AG10803 (cell line): Measurements from ENCODE around the gene JAK2.
"Not testable (repeated sequence)": the region's sequence is repeated elsewhere in the genome, so short reads cannot be mapped to it uniquely, and the experiment has no call there.

Source experiments
- DNase-seq: peaks from one replicate; pipeline ENCODE4 v3.0.0; 2010; ENCODE audit warnings: low read depth
- H3K4me3 ChIP-seq: 2 replicates; pipeline ENCODE4 v1.5.1; 2011; ENCODE audit warnings: mild to moderate bottlenecking, low read length, control low read depth
- CTCF ChIP-seq: conservative IDR thresholded peaks from 2 replicates; pipeline ENCODE4 v1.5.1; 2011; ENCODE audit warnings: mild to moderate bottlenecking, low read length, control low read depth, inconsistent platforms

Gene JAK2

DNA sequence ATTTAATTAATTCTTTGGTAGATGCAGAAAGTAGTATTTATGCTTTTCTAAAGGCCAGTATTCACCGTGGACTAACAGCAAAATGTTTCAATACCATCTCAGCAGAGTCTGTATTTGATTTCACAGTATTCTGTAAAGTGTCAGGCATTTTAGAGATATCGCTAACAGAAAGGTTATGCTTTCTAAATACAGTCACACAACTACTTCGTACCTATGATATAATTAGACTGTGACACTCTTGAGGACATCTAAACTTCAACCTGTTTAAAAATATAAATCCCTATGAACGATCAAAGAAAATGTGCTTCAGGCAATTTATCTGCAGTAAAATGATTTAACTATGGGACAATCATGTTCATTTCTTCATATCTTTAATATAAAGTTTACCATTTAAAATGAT is 41.7 kb upstream of the JAK2 start:
- no peak for DNase-seq
- no peak overlapping the region for H3K4me3 ChIP-seq
- no peak for TF ChIP-seq CTCF

GRCh38 chr9:4944431-4945211 is 40.5 kb upstream of the JAK2 start:
- not testable (repeated sequence) for H3K4me3 ChIP-seq, DNase-seq

DNA sequence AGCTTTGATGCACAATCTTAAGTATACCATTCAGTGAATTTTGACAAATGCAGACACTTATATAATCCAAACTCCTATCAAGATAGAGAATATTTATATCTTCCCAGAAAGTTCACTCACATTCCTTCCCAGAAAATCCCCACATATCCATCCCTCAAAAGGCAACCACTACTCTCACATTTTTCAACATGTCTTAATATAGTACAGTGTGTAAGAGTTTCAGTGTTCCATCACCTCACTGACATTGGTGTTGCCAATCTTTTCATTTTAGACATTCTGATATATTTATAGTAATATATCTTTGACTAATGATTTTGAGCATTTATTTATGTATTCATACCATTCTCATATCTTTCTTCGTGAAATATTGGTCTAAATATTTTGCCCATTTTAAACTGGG is 38.1 kb upstream of the JAK2 start:
- no peak for TF ChIP-seq CTCF

GRCh38 chr9:4955836-4956235 is 29.2 kb upstream of the JAK2 start:
- no peak for DNase-seq
- no peak overlapping the region for H3K4me3 ChIP-seq
- TF ChIP-seq CTCF, result no peak

More for the DNA sequence above, 38.1 kb upstream of the JAK2 start:
- DNase-seq, result no peak
- H3K4me3 ChIP-seq, result no peak overlapping the region

DNA sequence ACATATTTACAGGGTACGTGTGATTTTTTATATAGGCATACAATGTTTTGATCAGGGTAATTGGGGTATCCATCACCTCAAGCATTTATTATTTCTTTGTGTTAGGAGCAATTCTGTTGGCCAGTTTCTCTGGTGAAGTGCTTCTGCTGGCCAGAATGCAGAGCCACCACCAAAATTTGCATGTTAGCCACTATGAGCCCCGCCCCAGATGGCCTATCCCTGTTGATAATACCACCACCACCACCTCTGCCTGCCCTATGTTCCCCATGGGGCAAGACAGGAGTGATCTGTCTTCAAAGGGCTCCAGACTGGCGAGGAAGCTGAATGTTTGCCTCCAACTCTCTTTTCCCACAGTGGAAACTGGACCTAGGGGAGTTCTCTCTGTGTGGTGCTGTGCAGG is 26.0 kb upstream of the JAK2 start:
- DNase-seq, result no peak
- no peak overlapping the region for H3K4me3 ChIP-seq
- TF ChIP-seq CTCF, result no peak

DNA sequence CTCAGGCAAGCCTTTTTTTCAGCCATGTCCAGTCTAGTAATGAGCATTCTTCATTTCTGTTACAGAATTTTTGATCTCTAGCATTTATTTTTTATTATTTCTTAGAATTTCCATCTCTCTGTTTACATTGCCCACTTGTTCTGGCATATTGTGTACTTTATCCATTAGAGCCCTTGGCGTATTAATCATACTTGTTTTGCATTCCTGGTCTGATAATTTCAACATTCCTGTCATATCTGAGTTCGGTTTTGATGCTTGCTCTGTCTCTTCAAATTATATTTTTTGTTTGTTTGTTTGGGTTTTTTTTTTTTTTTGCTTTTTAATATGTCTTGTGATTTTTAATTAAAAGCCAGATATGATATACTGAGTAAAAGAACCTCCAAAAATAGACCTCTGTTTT is 23.0 kb upstream of the JAK2 start:
- TF ChIP-seq CTCF, result no peak
- no peak for DNase-seq
- H3K4me3 ChIP-seq, result no peak overlapping the region

DNA sequence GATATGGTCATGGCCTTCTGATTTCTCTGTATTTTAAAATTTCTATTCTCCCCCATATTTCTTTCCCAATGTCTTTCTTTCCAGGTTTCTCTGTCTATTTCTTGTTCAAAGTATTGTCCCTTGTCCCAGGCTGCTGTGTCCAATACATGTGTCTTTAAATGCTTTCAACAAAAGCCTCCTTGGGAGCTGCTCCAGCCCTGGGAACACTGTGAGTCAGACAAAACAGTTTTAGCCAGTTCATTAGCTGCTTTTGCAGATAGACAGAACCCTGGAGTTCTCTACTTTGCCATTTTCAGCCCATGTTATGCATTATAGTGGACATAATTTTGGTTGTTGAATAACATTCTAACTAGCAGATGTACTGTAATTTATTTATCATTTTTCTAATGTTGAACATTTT is 20.5 kb upstream of the JAK2 start:
- TF ChIP-seq CTCF, result no peak
- no peak for DNase-seq
- H3K4me3 ChIP-seq, result no peak overlapping the region
